NCI-H2107 (cell line): Measurements from ENCODE around the gene ADAMTSL1.

ENCODE experiments used
- DNase-seq: peaks from one replicate; lab custom pipeline; 2025; lab: John Stamatoyannopoulos, UW

ADAMTSL1 gene

DNA sequence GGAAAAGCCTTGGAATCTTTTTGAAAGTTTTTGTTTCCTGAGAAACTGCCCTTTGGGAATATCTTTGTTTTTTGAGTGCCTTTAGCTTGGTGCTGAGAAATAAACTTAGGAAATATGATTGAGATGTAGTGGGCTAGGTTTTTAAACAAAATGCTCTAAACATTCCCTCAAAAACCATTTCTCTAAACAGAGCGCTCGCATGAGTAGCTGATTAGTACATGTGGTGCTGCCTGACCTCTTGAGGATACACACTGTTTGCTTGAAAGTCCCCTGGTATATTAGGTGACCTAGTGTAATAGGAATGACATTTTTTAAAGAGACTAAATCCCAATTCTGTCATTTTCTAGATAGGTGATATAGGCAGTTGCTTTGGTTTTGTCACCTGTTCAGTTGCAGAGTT is 132.3 kb downstream of the ADAMTSL1 start:
- no peak for DNase-seq

DNA sequence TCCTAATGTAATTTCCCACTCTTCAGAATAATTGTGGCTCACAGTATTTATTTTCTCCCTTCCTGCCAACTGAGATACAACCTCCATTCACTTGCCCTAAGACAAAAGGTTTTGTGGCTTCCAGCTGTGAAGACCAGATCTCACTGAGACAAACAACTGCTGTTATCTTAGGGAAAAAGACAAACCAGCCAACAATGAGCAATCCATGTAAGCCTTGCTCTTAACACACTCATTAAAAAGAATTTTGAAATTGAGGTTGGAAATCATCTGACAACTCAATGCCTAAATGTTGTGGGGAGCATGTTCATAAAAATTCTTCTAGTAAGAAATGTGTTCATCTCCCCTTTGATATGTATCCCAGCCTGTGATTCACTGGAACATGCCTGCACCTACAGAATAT is 132.9 kb downstream of the ADAMTSL1 start:
- peak; percentile 33 for DNase-seq

- DNase-seq = no peak
These were observed 134.4 kb downstream of the ADAMTSL1 start for GRCh38 chr9:18608371-18608770.

GRCh38 chr9:18610956-18611355 is 137.0 kb downstream of the ADAMTSL1 start:
- DNase-seq = no peak

DNA sequence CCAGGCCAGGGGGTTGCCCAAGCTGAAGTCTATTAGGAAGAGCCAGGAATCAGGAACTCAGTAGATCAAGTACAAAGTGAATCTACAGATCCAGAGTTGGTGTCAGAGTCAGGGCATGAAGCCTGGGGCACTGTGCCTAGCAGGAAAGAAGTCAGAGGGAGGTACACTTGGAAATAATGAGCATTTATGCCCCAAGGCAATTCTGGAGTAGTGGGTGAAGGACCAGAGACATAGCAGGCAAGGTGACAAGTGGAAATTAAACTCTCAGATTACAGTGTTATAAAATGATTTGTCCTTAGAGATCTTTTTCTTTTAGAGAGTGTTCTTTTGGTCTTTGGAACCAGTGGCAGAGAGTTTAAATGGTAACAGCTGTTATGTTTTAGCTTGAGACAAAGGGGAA is 138.0 kb downstream of the ADAMTSL1 start:
- DNase-seq = peak; percentile 63

GRCh38 chr9:18614116-18614515 is 140.2 kb downstream of the ADAMTSL1 start:
- DNase-seq = no peak

GRCh38 chr9:18614651-18615050 is 140.7 kb downstream of the ADAMTSL1 start:
- no peak for DNase-seq

- no peak for DNase-seq
These were observed 143.0 kb downstream of the ADAMTSL1 start for GRCh38 chr9:18616976-18617375.

DNA sequence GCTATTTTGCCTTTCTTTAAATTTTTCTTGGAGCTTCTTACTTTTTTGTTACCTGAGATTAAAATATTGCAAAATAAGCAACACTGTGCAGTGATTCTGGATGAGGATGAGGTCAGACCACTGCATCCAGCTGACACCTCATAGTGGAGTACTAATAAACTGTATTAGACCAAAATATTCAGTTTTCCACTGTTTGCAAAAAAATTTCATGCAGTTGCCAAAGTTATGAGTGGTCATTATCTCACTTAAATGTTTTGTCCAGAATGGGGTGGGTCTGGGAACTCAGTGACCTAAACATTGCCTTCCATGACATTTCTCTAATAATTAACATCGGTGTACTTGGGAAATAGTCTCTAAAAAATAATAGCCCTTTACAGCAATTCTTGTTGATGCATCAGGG is 143.8 kb downstream of the ADAMTSL1 start:
- DNase-seq = no peak

DNA sequence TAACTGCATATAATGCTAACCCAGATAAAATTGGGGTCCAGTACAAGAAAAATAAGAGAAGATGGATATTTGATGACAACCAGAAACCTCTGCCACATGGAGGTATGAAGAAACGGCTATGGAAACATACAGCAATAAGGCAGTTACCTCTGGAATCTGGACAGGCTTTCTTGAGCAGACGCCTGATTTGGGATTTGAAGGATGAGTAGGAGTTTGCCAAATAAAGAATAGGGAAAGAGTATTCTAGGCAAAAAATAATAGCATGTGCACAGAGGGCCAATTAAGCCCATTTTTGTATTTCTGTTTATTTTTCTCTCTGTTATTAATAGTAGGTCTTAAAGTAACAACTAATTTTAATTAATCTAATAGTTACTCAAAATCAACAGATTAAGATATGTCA is 144.9 kb downstream of the ADAMTSL1 start:
- DNase-seq = no peak

DNA sequence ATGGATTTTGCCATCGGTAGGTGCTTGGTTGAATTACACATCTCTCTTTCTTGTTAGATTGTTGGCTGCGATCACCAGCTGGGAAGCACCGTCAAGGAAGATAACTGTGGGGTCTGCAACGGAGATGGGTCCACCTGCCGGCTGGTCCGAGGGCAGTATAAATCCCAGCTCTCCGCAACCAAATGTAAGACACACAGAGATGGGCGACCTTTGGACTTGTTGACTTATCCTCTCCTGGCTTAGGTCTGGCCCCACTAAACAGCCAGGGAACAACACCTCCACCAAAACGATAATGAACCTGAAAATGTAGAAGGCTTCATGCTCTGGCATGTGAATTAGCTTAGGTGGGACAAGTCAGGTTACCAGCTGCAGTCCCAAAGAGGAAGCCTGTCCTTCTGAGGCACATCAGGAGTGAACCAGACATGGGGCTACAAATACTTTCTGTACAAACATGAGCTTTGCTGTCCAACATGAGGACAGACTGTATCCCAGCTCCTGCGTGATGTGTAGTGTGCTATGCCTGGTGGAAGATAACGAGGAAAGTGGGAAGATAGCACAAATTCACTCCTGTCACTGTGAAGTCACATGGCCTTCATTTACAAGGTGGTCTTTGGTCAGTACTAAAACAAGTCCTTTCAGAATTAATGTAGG is 148.4 kb downstream of the ADAMTSL1 start:
- DNase-seq = no peak

DNA sequence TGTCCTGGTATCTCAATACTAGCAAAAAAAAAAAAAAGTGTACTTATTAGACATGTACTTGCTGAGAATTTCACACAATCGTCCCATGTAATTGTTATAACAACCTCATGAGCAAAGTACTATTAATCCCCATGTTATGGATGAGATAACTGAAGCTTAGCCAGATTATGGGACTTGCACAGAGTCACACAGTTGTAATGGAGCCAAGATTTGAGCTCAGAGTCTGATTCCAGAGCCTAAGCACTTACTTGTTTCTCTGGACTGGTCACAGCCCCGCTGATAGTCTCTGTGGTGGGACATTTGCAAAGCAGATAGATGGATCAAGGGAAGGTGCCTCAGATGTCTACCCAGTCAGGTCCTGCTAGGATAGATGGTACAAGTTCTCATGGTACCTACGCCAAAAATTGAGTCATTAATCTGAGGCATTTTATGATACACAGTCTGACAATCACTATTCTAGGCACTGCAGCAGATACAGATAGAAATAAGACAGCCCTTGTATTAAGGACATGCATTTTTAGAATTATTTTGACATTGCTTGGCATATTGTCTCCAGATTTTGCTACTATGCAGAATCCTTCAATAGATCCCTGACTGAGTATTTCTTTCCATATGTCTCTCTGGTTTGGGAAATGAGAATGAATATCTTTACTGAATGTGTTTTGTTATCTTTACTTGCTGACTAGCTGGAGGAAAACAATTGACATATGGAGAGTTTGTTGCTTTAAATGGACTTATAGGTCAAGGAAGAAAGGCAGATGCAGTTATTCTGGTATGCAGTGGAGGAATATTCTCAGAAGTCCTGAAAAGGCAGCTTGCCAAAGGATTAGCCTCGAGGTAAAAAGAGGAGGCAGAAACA is 149.5 kb downstream of the ADAMTSL1 start:
- DNase-seq = no peak

GRCh38 chr9:18626046-18626698 is 152.2 kb downstream of the ADAMTSL1 start:
- DNase-seq = no peak

GRCh38 chr9:18629136-18629535 is 155.2 kb downstream of the ADAMTSL1 start:
- no peak for DNase-seq

DNA sequence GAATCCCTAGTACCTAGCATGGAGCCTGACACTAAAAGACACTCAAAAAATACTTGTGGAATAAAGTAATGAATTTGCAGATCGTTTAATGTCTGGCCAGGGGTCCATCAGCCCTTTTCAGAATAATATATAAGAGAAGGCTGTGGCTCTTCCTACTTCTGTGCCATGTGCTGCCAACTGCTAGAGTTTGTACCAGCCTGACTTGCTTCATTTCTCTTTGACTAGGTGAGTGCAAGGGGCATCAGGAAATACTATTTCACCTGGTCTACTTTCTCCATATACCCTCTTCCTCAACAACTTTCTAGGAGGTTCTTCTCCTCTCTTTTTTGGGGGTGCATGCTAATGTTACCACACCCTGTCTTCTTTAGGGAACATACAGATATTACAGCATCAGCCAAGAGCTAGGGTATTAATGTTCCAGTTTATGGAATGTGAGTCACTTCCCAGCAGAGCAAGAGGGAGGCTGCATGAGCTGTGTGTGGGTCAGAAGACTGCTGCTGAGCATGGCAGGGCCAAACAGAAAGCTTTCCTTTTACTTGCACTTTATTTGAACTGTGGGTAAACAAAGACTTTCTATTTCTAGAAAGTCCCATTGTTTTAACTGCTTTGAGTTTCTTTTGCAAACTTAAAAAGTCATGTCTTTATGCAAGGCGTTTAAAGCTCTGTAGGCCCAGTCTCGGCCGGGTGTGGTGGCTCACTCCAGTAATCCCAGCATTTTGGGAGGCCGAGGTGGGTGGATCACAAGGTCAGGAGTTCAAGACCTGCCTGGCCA is 158.9 kb downstream of the ADAMTSL1 start:
- no peak for DNase-seq

DNA sequence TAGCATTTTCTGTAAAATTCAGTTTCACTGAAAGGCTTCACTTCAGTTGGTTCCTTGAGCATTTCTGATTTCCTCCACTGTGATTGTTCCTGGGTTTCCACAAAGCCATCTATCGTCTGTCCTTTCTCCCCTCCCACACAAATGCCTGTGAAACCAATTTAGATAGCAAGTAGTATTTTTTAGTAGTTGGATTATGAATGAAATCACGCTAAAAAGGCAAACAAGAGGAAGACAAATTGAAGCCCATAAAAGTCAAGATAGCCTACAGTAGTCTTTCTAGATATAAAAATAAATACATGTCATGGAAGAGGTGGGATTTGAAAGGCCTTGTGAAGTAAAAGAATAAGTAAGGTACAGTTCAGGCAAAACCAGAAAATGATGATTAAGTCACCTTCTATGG is 162.8 kb downstream of the ADAMTSL1 start:
- no peak for DNase-seq

DNA sequence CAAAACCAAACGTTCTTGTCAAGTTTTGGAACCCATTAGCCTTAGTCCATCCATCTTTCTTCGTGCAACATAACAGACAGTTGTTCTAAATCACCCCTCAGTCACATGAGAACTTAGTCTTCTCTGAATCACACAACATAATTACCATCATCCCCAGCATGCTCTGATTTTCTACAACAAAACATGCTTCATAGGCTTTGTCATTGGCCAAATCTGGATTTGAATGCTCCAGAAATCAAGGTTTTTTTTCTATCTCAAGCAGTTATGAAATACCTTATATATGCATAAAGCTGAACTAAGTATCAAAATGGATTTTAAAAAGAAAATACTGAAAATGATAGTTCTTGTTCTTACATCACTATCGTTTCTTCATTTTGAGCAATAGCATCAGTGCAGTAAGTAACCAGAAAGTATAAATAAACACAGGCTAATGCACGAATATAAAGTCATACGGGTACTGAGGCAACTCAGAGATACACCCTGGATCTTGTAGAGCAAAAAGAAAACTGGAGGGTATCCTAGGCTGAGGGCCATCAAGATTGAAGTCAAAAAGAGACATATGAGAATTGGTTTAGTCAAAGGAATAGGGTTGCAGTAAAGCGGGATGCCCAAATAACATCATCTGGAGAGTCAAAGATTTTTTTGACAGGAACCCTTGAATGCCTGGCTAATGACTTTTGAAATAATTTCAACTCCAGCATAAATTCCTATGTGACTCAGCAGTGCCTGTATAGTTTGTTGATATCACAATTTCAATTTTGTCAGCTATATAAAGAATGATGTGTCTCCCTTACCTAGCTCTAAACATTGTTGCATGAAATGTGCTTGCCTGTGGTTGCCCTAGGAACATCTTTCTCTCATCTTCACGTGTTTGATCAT is 164.7 kb downstream of the ADAMTSL1 start:
- DNase-seq = no peak

- DNase-seq = no peak
These were observed 166.0 kb downstream of the ADAMTSL1 start for GRCh38 chr9:18639911-18640310.

- DNase-seq = no peak
These were observed 185.1 kb downstream of the ADAMTSL1 start for GRCh38 chr9:18658804-18659705.

- DNase-seq = no peak
These were observed 186.0 kb downstream of the ADAMTSL1 start for GRCh38 chr9:18660001-18660400.
